ENCODE results near the gene COL23A1.

Gene COL23A1

DNA sequence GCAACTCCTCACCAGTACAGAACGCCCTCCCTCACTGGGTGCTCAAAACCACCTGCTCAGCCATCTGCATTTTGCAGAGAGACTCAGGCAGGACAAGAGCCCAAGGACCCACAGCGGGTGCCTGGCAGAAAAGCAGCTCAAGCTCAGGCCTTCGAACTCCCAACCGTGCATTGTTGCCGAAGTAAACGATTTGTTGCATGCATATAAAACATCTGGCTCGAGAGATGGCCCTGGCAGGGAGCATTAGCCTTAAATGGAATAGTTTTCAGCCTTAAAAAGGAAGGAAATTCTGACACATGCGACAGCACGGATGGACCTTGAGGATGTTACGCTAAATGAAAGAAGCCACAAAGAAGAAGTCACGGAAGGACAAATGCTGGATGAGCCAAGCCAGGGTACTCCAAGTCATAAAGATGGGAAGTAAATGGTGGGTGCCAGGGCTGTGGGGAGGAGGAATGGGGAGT, 197.2 kb downstream of the COL23A1 start:
- DNase-seq (ENCODE audit: low spot score), result no peak

DNA sequence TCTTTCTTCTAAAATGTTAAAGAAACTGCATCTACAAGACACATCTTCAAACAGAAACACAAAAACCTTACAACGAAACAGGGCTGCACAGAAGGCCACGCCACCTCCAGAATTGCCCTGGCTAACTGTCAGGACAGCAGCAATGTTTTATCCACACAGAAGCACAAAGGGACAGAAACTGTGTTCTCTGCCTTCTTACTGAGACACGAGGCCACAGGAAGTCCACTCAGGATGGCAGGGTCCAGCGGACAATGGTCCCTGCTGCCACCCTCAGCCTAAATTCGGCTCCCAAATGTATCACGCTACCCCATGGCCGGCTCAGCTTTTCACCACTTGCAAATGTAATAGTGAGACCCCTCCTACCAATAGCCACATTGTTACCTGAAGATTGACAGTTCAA, 197.8 kb downstream of the COL23A1 start:
- no peak for DNase-seq (ENCODE audit: low spot score)

DNA sequence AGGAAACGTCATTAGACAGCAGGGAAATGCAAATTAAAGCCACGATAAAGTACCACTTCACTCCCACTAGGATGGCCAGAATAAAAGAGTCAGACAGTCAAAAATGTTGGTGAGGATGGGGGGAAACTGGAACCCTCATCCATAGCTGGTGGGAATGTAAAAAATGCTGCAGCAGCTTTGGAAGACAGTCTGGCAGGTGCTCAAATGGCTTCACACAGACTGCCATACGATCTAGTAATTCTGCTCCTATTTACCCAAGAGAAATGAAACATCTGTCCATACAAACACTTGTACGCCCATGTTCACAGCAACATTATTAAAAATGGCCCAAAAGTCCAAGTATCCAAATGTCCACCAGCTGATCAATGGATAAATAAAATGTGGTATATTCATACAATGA, 198.7 kb downstream of the COL23A1 start:
- no peak for DNase-seq (ENCODE audit: low spot score)

DNA sequence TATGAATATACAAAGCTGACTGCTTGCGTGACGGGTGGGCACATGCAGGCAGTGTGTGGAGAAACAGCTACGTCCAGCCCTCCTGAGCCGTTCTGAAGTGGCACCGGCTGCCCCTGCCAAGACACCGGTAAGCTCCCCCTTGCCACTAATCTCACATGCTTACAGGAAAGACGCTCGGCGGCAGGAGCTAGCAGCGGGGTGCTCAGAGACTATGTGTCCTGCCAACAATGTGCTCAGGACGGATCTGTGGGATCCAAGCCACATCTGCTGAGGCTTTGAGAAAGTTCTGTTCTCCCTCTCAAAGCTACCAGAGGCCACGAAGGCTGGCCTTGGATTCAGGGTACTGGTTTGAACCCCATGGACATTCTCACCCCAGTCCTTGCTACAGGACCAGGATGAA, 200.4 kb downstream of the COL23A1 start:
- DNase-seq (ENCODE audit: low spot score), result no peak

DNA sequence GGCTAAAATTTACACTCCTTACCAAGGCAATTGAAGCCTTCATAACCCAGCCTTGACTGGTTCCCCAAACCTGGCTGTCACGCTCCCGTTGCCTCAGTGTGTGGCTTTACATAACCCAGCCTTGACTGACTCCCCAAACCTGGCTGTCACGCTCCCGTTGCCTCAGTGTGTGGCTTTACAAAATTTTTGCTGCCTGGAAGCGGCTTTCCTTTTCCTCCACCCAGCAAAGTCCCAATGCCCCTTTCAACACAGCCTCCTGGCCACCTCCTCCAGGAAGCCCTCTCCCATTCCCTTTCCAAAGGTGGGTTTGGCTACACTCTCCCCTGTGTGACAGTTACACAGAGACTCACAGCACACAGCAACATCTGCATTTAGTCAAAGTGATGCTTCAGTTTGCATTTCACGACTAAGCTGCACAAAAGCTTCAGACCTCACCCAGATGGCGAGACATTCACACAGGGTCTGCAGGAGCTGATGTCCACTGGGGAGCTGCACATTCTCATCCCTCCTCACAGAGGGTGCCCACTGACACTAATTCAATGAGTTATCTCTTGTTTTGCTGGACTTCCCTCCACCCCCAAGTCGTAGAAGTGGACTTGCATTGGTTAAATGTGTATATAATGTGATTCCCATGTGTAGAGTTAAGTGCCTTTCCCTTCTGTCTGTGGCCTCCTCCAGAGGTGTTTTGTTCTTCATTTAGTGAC, 201.0 kb downstream of the COL23A1 start:
- no peak for DNase-seq (ENCODE audit: low spot score)

DNA sequence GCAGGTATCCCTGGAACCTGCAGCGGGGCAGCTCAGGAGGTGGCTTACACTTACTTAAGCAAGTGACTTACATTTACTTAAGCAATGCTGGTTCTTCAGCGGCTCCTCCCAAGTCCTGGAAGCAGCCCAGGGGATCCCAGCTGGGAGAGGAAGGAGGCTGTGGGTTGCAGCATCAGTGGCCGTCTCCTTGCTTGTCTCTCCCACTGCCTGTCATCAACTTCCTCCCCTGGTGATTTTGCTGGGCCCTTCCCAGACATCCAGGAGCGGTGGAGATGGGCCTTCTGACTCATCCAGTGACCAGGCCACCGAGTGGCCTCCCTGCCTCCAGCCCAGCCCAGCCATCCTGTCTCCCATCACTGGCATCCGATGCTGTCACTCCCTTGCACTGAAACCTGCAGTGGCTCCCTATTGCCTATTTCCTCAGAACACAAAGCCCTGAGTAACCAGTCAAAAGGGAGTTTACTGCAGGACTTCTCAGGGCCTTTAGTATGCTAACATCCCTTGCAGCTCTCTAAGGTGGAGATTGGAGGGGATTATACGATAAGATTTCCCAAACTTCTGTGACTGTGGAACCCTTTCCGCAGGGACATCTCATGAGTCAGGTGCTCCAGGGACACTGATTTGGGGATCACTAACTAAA, 201.7 kb downstream of the COL23A1 start:
- no peak for DNase-seq (ENCODE audit: low spot score)

DNA sequence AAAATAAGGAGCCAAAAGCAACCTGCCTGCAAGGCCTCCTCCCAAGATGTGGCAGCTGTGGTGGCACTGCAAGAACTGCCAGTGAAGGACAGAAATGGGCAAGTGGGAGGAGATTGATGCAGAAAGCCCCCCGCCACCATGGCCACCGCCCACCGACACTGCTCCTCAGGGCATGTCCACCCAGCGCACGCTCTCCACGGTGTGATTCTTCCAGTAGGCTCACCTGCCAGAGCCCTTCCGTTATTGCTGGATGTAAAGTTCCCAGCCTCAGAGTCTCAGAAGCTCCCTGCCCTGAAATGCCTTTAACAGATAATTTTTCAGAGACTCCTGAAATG, 202.4 kb downstream of the COL23A1 start:
- no peak for DNase-seq (ENCODE audit: low spot score)

DNA sequence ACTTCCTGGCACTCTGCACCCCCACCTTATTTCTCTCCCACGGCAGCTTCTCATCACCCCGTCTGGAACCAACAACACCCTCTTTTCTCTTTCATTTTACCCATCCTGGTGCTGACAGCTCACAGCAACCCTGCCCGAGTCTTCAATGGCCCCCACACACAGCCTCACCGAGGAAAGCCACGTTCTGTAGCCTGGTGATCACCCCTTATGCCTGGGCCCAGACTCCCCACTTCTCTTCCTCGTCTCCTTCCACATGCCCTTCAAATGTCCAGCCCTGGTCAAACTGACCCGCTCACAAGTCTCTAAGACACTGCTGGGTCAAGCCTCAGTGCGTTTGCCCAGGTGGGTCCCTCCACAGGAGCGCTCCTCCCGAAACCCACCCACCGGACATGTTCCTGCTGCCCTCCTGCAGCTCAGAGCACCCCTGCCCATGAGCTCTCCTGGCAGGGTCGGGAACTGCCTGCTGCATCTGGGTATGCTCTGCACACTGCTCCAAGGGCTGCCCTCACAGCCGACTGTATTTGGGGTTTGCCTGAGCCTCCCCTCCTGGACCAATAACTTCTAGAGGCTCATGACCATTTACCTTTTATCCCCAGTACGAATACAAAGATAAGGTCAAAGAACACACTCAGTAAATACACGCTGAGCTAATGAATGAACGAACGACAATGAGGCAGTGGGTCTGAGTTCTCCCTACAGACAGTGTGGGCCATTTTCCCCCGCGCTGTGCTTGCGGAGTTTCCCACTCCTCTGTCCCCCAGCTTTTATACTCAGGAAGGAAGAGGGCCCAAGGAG, 202.9 kb downstream of the COL23A1 start:
- no peak for DNase-seq (ENCODE audit: low spot score)

DNA sequence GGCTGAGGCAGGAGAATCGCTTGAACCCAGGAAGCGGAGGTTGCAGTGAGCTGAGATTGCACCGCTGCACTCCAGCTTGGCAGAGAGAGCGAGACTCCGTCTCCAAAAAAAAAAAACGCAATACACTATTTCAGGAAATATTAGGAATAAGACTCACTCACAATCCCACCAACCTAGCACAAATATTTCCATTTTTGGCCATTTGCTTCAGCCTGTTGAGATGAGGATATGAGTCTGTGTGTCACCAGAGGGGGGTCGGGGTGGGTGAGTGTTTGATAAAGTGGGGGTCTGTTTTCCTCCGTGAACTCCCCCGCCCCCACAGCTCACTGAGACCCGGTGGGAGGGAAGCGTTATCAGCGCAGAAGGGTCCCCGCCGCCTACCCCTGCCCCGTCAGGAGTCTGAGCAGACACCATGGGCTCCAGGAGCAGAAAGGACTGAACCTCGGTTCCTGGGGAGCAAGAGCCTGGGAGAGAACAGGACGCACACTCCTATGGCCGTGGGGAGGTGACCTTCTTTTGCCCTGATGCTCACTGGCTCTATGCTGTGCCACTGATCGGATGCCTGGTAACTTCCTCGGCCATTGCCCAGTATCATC, 203.8 kb downstream of the COL23A1 start:
- DNase-seq (ENCODE audit: low spot score), result no peak

DNA sequence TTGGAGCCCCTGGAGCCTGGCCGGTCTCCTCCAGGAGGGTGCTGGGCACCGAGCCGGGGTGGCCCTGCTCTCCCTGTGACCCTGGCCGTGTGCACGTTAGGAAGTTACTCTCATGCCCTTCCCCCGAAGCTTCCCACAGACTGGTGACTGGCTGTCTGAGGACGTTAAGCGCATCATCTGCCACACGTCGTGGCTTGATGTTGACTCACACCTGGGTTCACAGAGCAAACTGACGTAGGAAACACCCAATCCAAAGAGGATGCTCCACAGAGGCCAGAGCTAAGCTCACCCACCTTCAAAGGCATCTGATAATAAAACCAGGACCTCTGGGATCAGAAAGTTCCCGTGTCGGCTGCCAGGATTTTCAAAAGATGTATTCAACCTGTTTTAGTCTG, 204.7 kb downstream of the COL23A1 start:
- no peak for DNase-seq (ENCODE audit: low spot score)

DNA sequence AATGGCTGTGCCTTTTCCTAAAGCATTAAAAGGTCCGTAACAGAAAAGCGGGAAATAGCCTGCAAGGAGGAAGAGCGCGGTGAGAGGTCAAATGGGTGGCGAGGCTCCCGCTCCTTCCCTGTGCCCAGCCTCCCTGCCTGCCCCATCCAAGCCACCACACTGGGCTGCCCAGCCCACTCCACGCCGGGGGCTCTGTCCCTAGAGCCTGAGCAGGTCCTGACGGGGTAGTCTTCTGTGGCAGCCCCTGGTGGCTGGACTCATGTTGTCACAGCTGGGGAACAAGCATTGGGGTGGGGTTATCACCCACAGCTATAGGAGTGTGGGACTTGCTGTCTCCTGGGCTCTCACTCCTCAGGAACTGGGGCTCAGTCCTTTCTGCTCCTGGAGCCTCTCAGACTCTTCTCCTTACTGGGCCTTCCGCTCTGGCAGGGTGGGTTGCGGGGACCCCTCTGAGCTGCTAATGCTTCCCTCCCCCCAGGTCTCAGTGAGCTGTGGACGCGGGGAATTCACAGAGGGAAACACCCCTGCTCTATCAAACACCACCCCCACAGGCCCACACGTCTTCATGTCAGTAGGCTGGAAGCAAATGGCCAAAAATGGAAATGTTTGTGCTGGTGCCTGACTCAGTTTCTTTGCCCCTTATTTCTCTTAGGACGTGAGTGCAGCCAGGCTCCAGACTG, 205.2 kb downstream of the COL23A1 start:
- no peak for DNase-seq (ENCODE audit: low spot score)

DNA sequence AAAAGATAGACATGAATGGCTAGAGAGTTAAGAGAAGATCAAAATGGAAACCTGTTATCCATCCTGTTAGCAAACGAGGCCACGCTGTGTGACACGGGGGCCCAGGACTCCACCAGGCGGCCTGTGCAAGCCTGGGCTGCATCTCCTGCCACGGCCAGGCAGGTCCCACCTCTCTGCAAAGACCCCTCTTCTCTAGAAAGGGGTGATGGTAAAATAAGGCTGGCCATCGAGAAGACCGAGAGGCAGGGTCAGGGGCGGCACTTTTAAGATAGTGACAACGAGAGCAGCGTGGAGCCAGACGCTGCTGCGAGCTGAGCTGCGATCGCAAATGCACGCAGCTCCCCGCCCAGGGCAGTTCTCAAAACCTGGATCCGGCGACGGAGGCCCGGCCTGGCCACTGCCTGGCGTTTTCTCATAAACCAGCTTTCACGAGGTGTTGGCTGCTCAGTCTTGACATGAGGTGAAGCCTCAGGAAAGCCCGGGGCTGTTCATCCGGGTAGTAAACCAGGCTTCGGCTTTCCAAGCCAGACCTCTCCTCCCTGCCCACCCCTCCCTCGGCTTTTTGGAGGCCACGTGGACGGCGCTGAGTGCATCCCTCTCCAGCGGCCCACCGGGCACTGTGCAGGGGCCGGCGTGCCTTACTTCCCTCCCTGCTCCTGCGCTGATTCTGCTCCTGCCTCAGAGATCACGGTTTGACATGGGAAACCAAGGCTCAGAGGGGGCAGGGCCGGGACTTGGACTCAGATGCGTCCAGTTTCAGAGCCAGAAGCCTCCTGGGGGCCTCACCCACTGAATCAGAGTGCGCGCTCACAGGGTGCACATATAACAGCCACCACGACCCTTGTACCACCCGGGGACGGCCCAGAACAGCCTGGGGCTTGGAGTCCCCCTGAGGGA, 206.0 kb downstream of the COL23A1 start:
- DNase-seq (ENCODE audit: low spot score), result no peak

DNA sequence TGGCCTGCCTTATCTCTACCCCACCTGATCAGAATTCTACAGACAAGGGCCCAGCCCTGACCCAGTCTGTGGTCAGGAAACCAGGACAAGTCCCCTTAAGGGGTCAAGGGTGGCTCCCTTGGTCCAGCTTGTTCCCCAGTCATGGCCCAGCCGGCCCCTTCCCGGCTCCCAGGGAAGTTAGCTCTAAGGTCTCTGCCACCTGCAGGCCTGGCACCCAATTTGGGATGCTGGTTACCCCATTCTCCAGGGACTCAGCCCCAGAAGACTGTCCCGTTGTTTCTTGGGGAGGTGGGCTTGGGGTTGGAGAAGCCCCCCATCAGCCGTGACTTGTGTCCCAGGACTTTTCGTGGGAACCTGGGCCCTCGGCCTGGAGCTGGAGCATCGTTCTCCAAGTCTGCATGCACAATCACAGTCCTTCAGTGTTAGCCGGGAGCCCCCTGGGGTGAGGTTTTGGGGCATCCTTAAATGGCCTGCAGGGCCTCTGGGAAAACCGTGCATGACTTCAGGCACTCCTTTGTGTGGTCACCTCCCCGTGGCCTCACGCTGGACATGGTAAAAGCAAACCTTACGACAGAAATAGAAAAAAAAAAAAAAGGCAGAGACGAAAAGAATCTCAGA, 206.8 kb downstream of the COL23A1 start:
- no peak for DNase-seq (ENCODE audit: low spot score)

DNA sequence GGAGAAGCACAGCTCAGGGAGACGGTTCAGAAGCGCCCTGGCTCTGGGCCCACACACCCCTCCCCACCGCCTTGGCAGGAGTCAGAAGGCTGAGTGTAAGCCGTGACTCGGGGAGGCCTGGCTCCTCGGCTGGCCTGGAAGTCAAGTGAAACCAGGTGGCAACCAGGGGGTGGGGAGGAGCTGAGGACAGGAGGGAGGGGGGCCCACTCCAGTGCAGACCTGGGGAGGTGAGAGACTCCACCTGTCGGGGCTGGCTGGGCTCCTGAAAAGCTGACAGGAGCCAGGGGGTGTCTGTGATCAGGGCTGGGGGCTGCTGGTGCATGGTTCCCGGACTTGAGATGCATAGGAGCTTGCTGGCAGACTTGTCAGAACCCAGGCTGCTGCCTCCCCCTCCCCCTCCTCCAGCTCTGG, 207.4 kb downstream of the COL23A1 start:
- no peak for DNase-seq (ENCODE audit: low spot score)

DNA sequence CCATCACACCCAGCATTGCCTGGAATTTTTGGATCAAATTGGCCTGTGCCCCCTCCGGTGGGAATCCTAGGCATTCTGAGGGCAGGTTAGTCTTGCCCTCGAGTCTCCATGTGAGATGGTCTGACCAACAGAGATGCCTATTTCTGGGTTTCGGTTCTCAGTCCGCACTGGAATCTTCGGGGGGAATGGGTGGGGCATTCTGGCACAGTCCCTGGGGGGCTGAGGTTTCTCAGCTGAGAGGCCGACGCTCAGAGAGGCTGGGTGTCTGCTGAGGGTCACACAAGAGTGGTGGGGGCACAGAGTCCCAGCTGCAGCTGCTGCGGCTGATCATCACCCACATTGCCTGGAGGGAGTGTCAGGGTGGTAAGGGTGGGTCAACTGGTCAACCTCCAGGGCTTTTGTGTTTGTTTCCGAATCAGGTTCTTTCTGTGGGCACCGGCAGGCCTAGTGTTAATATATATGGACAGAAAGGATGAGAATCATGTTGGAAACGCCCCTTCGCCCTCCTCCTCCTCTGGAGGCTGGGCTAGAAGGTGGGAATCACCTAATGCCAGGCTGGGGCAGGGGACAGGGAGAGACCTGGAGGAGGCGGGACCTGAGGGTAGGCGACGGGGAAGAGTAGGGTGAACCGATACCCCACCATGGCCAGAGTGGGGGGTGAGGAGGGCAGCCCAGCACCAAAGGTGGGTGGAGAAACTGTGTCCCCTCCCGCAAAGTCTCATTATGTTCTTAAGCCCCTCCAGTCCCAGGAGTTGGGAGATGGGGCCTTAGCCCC, 208.1 kb downstream of the COL23A1 start:
- DNase-seq (ENCODE audit: low spot score), result no peak

DNA sequence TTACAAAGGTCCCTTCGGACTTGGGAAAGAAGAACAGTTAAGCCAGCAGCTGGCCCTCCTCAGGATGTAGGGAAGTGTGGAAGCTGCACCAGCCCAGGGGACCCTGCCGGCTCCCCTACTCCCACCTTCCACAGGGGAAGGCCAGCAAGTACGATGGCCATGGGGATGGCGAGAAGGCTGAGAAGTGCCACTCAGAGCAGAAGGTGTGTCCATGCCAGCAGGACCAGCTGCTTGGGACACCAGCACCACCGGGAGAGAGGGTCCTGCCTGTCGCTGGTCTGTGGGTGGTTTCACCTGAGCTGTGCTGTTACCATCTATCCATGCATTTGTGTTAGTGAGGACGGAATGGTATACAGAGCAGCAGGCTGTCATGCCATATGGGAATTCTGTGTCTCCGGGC, 209.0 kb downstream of the COL23A1 start:
- no peak for DNase-seq (ENCODE audit: low spot score)

DNA sequence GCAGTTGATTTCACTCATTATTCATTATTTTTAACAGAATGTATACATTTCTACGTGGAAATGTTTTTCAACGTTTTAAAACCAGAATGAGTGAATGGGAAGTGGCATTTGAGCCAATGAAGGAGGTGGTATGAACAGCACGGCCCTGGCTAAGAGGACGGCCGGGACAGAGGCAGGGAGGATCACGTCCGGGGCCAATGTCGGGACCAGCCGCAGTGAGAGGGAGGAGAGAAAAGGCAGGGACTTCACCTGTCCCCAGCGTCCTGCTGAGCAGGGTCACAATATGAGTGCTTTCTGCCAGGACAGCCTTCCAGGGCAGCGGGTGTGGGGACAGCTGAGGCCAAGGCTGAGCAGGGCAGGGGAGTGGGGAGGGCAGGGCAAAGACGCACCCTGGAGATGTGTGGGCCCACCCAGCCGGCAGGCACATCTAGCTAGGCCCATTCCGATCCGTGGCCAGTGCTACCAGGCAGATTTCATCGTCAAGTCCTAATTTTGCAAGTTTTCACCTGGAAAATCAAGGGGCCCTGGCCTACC, 209.6 kb downstream of the COL23A1 start:
- no peak for DNase-seq (ENCODE audit: low spot score)

DNA sequence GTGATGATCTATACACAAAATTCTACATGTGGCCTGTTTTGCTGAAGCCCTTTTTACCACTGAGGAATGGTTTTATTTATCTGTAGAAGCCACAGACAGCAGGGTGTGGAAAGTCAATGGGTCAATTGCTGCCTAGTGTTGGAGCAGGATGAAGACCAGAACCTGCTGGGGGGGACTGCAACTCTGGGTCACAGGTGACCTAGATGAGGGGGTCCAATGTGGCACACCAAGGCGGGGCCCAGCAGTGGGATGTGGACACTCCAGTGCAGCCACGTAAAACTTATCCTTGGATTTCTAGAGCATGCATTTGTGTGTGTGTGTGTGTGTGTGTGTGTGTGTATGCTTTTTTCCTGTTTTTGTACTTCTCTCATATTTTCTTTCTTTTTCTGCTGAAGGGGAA, 210.1 kb downstream of the COL23A1 start:
- DNase-seq (ENCODE audit: low spot score), result no peak

All from HuH-7.5 (cell line).